NCI-H2196 treated with DMSO at 0.1 percent for 48 hours (cell line): ENCODE measurements around the gene MADD.

Experiments
- DNase-seq: peaks from one replicate; lab custom pipeline; 2025; ENCODE audit not compliant: unreplicated experiment; lab: John Stamatoyannopoulos, UW

The MADD gene

GRCh38 chr11:47249378-47249715, 20.6 kb upstream of the MADD start:
- DNase-seq, result no peak

- no peak for DNase-seq
These were observed 18.2 kb upstream of the MADD start for GRCh38 chr11:47251751-47252150.

GRCh38 chr11:47253660-47254059, 16.3 kb upstream of the MADD start:
- DNase-seq, result no peak

- DNase-seq, result no peak
These were observed 15.5 kb upstream of the MADD start for GRCh38 chr11:47254386-47254785.

GRCh38 chr11:47256374-47256773, 13.6 kb upstream of the MADD start:
- DNase-seq, result no peak

GRCh38 chr11:47257177-47257516, 12.8 kb upstream of the MADD start:
- no peak for DNase-seq

GRCh38 chr11:47257517-47258316, 12.2 kb upstream of the MADD start, which contains the start of gene NR1H3:
Gene NR1H3 (plus strand): TSS chr11:47257996. CDS start chr11:47259217, 1,221 bp downstream.
- DNase-seq, result no peak

GRCh38 chr11:47258317-47258902, 11.5 kb upstream of the MADD start:
- DNase-seq, result no peak

- no peak for DNase-seq
These were observed 10.5 kb upstream of the MADD start for GRCh38 chr11:47259232-47259977.

- DNase-seq, result no peak
These were observed 9.6 kb upstream of the MADD start for GRCh38 chr11:47260366-47260765.

GRCh38 chr11:47261291-47261800, 8.6 kb upstream of the MADD start:
- no peak for DNase-seq

GRCh38 chr11:47264119-47264518, 5.8 kb upstream of the MADD start:
- DNase-seq, result no peak

- DNase-seq, result no peak
These were observed 5.4 kb upstream of the MADD start for GRCh38 chr11:47264521-47264920.

GRCh38 chr11:47267876-47268275, 2.1 kb upstream of the MADD start:
- no peak for DNase-seq

GRCh38 chr11:47268448-47269001, 1.4 kb upstream of the MADD start:
- no peak for DNase-seq

- DNase-seq, result peak; percentile 86
These were observed 718 bp upstream of the MADD start for GRCh38 chr11:47269002-47269828.

- DNase-seq, result no peak
These were observed 668 bp downstream of the MADD start for GRCh38 chr11:47270331-47271271.

- no peak for DNase-seq
These were observed 1.4 kb downstream of the MADD start for GRCh38 chr11:47271328-47271727.

GRCh38 chr11:47271961-47272661, 2.2 kb downstream of the MADD start:
- peak; percentile 54 for DNase-seq
